Measurements from ENCODE around the gene TMEM242. TPM values are rescaled to one million over a fixed set of nuclear protein-coding genes. Genes with fewer than 3 reads are reported as not detected.

TMEM242 gene
- total and polyA plus RNA-seq, 10 of the 15 experiments (the other 5 are each of a cell fraction or from before 2014, with no cell fraction given): 2.8 to 9.8 (median 5.5) TPM

DNA sequence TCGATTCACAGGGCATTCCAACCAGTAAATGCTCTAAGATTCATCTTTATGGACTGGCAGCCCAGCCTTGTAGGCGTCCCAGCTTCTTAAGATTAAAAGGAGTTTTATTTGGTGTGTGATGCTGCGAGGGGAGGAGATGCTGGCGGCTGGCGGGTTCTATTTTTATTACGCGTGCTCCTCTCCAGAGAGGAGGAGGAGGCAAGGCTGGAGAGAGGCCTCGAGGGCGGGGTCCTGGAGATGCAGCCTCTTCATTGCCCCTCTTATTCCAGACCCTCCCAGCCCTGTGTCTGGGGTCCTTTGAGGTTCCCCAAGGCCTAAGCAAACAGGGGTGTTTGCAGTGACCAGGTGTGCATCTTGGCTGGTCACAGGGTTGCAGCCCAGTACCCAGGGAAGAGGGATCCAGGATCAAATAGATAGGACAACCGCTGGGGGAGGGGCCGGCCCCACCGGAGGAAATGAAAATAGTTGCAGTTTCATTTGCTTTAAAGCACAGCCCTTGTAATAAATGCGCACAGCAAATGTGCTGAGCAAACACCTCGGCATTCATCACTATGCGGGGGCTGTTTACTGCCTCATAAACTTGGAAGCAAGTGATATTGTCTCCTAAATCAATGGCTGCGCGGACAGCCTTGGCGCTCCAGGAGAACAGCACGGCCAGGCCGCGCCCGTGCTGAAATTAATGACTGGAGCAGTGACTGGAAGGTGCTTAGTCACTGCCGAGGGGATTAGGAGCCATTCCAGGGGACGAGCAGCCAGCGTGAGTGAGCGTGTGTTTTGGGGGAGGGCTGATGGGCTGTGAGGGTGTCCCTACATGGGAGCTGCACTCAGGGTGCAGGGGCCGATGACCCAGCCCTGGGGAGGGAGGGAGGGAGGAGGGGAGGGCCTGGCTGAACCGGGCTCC, 83.0 kb downstream of the TMEM242 start (continued):
- TF ChIP-seq, protein P1, sequence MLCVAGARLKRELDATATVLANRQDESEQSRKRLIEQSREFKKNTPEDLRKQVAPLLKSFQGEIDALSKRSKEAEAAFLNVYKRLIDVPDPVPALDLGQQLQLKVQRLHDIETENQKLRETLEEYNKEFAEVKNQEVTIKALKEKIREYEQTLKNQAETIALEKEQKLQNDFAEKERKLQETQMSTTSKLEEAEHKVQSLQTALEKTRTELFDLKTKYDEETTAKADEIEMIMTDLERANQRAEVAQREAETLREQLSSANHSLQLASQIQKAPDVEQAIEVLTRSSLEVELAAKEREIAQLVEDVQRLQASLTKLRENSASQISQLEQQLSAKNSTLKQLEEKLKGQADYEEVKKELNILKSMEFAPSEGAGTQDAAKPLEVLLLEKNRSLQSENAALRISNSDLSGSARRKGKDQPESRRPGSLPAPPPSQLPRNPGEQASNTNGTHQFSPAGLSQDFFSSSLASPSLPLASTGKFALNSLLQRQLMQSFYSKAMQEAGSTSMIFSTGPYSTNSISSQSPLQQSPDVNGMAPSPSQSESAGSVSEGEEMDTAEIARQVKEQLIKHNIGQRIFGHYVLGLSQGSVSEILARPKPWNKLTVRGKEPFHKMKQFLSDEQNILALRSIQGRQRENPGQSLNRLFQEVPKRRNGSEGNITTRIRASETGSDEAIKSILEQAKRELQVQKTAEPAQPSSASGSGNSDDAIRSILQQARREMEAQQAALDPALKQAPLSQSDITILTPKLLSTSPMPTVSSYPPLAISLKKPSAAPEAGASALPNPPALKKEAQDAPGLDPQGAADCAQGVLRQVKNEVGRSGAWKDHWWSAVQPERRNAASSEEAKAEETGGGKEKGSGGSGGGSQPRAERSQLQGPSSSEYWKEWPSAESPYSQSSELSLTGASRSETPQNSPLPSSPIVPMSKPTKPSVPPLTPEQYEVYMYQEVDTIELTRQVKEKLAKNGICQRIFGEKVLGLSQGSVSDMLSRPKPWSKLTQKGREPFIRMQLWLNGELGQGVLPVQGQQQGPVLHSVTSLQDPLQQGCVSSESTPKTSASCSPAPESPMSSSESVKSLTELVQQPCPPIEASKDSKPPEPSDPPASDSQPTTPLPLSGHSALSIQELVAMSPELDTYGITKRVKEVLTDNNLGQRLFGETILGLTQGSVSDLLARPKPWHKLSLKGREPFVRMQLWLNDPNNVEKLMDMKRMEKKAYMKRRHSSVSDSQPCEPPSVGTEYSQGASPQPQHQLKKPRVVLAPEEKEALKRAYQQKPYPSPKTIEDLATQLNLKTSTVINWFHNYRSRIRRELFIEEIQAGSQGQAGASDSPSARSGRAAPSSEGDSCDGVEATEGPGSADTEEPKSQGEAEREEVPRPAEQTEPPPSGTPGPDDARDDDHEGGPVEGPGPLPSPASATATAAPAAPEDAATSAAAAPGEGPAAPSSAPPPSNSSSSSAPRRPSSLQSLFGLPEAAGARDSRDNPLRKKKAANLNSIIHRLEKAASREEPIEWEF (IDR thresholded peaks at IDR 0.05; ENCODE audit: insufficient replicate concordance, low read depth, low read length): no peak
- TF ChIP-seq YY1 (IDR thresholded peaks at IDR 0.05; ENCODE audit: low read depth, low read length) (no peak), MEF2B (IDR thresholded peaks at IDR 0.05; ENCODE audit: partially characterized antibody, poor library complexity, severe bottlenecking) (no peak), POLR2AphosphoS5 (IDR thresholded peaks at IDR 0.05; ENCODE audit: low read length) (no peak), CBX5 (IDR thresholded peaks at IDR 0.05; ENCODE audit: low read depth) (no peak), RUNX3 (IDR thresholded peaks at IDR 0.05; ENCODE audit: low read length) (no peak), KDM1A (IDR thresholded peaks at IDR 0.05; ENCODE audit: borderline replicate concordance) (no peak), YBX1 (IDR thresholded peaks at IDR 0.05) (no peak), CREB1 (IDR thresholded peaks at IDR 0.05; ENCODE audit: low read depth) (no peak), POLR2AphosphoS2 (IDR thresholded peaks at IDR 0.05; ENCODE audit: low read depth, low read length) (no peak), CEBPB (IDR thresholded peaks at IDR 0.05; ENCODE audit: borderline replicate concordance in 1 of 2, low read depth in 2 of 2, low read length in 2 of 2) (no peak), RAD51 (IDR thresholded peaks at IDR 0.05) (no peak), HCFC1 (IDR thresholded peaks at IDR 0.05; ENCODE audit: low read length) (no peak)
- TF ChIP-seq, protein P2, sequence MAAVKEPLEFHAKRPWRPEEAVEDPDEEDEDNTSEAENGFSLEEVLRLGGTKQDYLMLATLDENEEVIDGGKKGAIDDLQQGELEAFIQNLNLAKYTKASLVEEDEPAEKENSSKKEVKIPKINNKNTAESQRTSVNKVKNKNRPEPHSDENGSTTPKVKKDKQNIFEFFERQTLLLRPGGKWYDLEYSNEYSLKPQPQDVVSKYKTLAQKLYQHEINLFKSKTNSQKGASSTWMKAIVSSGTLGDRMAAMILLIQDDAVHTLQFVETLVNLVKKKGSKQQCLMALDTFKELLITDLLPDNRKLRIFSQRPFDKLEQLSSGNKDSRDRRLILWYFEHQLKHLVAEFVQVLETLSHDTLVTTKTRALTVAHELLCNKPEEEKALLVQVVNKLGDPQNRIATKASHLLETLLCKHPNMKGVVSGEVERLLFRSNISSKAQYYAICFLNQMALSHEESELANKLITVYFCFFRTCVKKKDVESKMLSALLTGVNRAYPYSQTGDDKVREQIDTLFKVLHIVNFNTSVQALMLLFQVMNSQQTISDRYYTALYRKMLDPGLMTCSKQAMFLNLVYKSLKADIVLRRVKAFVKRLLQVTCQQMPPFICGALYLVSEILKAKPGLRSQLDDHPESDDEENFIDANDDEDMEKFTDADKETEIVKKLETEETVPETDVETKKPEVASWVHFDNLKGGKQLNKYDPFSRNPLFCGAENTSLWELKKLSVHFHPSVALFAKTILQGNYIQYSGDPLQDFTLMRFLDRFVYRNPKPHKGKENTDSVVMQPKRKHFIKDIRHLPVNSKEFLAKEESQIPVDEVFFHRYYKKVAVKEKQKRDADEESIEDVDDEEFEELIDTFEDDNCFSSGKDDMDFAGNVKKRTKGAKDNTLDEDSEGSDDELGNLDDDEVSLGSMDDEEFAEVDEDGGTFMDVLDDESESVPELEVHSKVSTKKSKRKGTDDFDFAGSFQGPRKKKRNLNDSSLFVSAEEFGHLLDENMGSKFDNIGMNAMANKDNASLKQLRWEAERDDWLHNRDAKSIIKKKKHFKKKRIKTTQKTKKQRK (IDR thresholded peaks at IDR 0.05; ENCODE audit: low read depth, low read length): no peak
- TF ChIP-seq, protein P3, sequence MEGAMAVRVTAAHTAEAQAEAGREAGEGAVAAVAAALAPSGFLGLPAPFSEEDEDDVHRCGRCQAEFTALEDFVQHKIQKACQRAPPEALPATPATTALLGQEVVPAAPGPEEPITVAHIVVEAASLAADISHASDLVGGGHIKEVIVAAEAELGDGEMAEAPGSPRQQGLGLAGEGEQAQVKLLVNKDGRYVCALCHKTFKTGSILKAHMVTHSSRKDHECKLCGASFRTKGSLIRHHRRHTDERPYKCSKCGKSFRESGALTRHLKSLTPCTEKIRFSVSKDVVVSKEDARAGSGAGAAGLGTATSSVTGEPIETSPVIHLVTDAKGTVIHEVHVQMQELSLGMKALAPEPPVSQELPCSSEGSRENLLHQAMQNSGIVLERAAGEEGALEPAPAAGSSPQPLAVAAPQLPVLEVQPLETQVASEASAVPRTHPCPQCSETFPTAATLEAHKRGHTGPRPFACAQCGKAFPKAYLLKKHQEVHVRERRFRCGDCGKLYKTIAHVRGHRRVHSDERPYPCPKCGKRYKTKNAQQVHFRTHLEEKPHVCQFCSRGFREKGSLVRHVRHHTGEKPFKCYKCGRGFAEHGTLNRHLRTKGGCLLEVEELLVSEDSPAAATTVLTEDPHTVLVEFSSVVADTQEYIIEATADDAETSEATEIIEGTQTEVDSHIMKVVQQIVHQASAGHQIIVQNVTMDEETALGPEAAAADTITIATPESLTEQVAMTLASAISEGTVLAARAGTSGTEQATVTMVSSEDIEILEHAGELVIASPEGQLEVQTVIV (IDR thresholded peaks at IDR 0.05; ENCODE audit: borderline replicate concordance, partially characterized antibody): no peak
- TF ChIP-seq, protein P4, sequence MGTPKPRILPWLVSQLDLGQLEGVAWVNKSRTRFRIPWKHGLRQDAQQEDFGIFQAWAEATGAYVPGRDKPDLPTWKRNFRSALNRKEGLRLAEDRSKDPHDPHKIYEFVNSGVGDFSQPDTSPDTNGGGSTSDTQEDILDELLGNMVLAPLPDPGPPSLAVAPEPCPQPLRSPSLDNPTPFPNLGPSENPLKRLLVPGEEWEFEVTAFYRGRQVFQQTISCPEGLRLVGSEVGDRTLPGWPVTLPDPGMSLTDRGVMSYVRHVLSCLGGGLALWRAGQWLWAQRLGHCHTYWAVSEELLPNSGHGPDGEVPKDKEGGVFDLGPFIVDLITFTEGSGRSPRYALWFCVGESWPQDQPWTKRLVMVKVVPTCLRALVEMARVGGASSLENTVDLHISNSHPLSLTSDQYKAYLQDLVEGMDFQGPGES (IDR thresholded peaks at IDR 0.05): no peak
